ENCODE measurements around the gene HBQ1. TPM values are rescaled to one million over a fixed set of nuclear protein-coding genes. Genes with fewer than 3 reads are reported as not detected.
"Not testable (repeated sequence)": the region's sequence is repeated elsewhere in the genome, so short reads cannot be mapped to it uniquely, and the experiment has no call there.

HBQ1 gene
- polyA plus RNA-seq, 1 donor, result 1.1 TPM

GRCh38 chr16:162271-162991 is 17.8 kb upstream of the HBQ1 start:
- no peak for DNase-seq

GRCh38 chr16:163139-163538 is 17.1 kb upstream of the HBQ1 start:
- not testable (repeated sequence) for DNase-seq

GRCh38 chr16:163696-164095 is 16.6 kb upstream of the HBQ1 start:
- not testable (repeated sequence) for DNase-seq

GRCh38 chr16:164134-164823 is 16.0 kb upstream of the HBQ1 start:
- DNase-seq, result not testable (repeated sequence)

GRCh38 chr16:164827-165538 is 15.3 kb upstream of the HBQ1 start:
- DNase-seq, result no peak

- DNase-seq, result no peak
Measured at GRCh38 chr16:165539-166374, 14.5 kb upstream of the HBQ1 start, which contains the start of gene HBM. Gene HBM, plus strand, starts transcription at chr16:165978. Its CDS starts 20 bp downstream, at chr16:165998.

- no peak for DNase-seq
Measured at GRCh38 chr16:166375-167121, 13.7 kb upstream of the HBQ1 start.

GRCh38 chr16:167122-167690 is 13.1 kb upstream of the HBQ1 start:
- no peak for DNase-seq

GRCh38 chr16:168424-168823 is 11.8 kb upstream of the HBQ1 start:
- no peak for DNase-seq

- no peak for DNase-seq
Measured at GRCh38 chr16:169014-169413, 11.2 kb upstream of the HBQ1 start.

- not testable (repeated sequence) for DNase-seq
Measured at GRCh38 chr16:170088-170507, 10.2 kb upstream of the HBQ1 start.

GRCh38 chr16:170788-171187 is 9.5 kb upstream of the HBQ1 start:
- no peak for DNase-seq

GRCh38 chr16:172374-172941 is 7.8 kb upstream of the HBQ1 start, which contains the start of gene HBA2:
Gene HBA2, plus strand, starts transcription at chr16:172876. Its CDS starts 37 bp downstream, at chr16:172913.
- DNase-seq, result not testable (repeated sequence)

- not testable (repeated sequence) for DNase-seq
Measured at GRCh38 chr16:173211-173854, 6.9 kb upstream of the HBQ1 start.

- DNase-seq, result not testable (repeated sequence)
Measured at GRCh38 chr16:173928-174769, 6.1 kb upstream of the HBQ1 start.

GRCh38 chr16:175011-175949 is 5.0 kb upstream of the HBQ1 start:
- DNase-seq, result no peak

GRCh38 chr16:176006-176405 is 4.3 kb upstream of the HBQ1 start:
- not testable (repeated sequence) for DNase-seq

Measured in hindlimb muscle (tissue), 1 donor.